ENCODE results near the gene TANGO6.

The TANGO6 gene

DNA sequence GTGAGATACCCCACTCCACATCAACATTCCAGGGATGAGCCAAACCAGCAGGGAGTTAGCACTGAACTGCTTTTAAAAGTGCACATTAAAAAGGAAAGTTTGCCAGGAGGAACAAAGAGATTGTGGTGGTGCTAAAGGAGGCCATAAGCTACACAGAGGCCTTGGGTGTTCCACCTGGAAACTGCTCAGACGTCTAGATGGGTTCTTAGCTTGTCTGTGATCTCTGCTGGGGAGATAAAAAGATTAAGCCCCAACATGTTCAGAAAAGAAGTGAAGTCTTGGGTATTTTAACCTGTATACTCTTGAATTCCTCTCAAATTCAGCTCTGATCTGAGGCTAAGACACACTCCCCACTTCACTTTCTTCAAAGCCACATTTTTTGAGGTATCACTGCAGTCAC is 272.5 kb downstream of the TANGO6 start:
- Histone ChIP-seq H3K9ac (ENCODE audit: low read depth, low read length) (no peak overlapping the region), H3K27me3 (ENCODE audit: insufficient read depth, low read length, poor library complexity) (no peaks in the 10 kb centered on the region), H2AFZ (ENCODE audit: low read depth, low read length) (no peak overlapping the region), H3K4me3 (ENCODE audit: low read depth in 1 of 2, low read length in 2 of 2) (no peak overlapping the region), H3K79me2 (ENCODE audit: insufficient read depth, low read length) (peaks cover 21% of the 10 kb centered on the region), H3K4me2 (ENCODE audit: insufficient read depth, low read length) (no peak overlapping the region), H3K27ac (ENCODE audit: low read length) (no peak overlapping the region), H4K20me1 (ENCODE audit: insufficient read depth, low read length) (peaks cover 73% of the 10 kb centered on the region), H3K36me3 (ENCODE audit: insufficient read depth, low read length) (peaks cover 83% of the 10 kb centered on the region), H3K9me3 (ENCODE audit: insufficient read depth, low read length, severe bottlenecking) (no peaks in the 10 kb centered on the region), H3K4me1 (ENCODE audit: insufficient read depth, low read length) (no peaks in the 10 kb centered on the region)
- ATAC-seq (ENCODE audit: insufficient read depth, low read depth) (no peak), DNase-seq (no peak)
- TF ChIP-seq, protein P1, sequence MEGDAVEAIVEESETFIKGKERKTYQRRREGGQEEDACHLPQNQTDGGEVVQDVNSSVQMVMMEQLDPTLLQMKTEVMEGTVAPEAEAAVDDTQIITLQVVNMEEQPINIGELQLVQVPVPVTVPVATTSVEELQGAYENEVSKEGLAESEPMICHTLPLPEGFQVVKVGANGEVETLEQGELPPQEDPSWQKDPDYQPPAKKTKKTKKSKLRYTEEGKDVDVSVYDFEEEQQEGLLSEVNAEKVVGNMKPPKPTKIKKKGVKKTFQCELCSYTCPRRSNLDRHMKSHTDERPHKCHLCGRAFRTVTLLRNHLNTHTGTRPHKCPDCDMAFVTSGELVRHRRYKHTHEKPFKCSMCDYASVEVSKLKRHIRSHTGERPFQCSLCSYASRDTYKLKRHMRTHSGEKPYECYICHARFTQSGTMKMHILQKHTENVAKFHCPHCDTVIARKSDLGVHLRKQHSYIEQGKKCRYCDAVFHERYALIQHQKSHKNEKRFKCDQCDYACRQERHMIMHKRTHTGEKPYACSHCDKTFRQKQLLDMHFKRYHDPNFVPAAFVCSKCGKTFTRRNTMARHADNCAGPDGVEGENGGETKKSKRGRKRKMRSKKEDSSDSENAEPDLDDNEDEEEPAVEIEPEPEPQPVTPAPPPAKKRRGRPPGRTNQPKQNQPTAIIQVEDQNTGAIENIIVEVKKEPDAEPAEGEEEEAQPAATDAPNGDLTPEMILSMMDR (IDR thresholded peaks at IDR 0.05; ENCODE audit: borderline replicate concordance, extremely low read depth, low read length, poor library complexity, severe bottlenecking), result no peak
- TF ChIP-seq EZH2 (IDR thresholded peaks at IDR 0.05; ENCODE audit: borderline replicate concordance, low read depth, low read length, severe bottlenecking), result no peak

DNA sequence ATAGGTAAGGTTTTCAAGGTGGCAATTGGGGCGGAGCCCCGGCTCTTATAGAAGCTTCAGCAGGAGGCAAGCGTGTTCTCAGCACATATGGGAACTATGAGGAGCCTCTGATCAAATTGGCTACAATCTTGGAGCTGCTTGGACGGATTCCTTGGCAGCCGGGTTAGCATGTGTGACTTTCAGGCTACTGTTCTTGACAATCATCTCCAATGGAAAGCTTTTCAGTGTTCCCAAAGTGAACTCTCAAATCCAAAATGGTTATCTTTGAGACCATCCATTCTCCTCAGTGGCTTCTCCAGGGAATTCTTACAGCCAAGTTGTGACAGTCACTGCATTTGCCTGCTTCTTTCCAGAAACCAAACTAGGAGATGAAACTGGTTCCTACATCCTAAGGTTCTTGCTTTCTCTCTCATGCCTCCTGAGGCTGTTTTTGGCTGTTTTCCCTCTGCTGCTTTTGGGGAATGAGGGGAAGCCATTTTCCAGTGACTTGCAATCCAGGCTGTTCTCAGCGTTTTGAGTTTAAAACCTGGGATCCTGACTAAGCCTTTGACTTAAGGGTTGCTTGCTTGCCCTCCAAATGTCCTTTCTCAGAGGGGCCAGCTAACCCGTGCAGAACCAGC is 273.0 kb downstream of the TANGO6 start:
- peaks cover 24% of the 10 kb centered on the region for H3K79me2 ChIP-seq (ENCODE audit: insufficient read depth, low read length)
- H2AFZ ChIP-seq (ENCODE audit: low read depth, low read length), result no peak overlapping the region
- no peak overlapping the region for H3K27ac ChIP-seq (ENCODE audit: low read length)
- TF ChIP-seq, protein P1 (IDR thresholded peaks at IDR 0.05; ENCODE audit: borderline replicate concordance, extremely low read depth, low read length, poor library complexity, severe bottlenecking), result no peak
- no peak for TF ChIP-seq EZH2 (IDR thresholded peaks at IDR 0.05; ENCODE audit: borderline replicate concordance, low read depth, low read length, severe bottlenecking)
- H3K4me2 ChIP-seq (ENCODE audit: insufficient read depth, low read length), result no peak overlapping the region
- no peaks in the 10 kb centered on the region for H3K4me1 ChIP-seq (ENCODE audit: insufficient read depth, low read length)
- ATAC-seq (ENCODE audit: insufficient read depth, low read depth) (no peak), DNase-seq (no peak)
- peaks cover 85% of the 10 kb centered on the region for H3K36me3 ChIP-seq (ENCODE audit: insufficient read depth, low read length)
- H3K4me3 ChIP-seq (ENCODE audit: low read depth in 1 of 2, low read length in 2 of 2), result no peak overlapping the region
- no peaks in the 10 kb centered on the region for H3K9me3 ChIP-seq (ENCODE audit: insufficient read depth, low read length, severe bottlenecking)
- H3K27me3 ChIP-seq (ENCODE audit: insufficient read depth, low read length, poor library complexity), result no peaks in the 10 kb centered on the region
- H4K20me1 ChIP-seq (ENCODE audit: insufficient read depth, low read length), result peaks cover 77% of the 10 kb centered on the region
- H3K9ac ChIP-seq (ENCODE audit: low read depth, low read length), result no peak overlapping the region

DNA sequence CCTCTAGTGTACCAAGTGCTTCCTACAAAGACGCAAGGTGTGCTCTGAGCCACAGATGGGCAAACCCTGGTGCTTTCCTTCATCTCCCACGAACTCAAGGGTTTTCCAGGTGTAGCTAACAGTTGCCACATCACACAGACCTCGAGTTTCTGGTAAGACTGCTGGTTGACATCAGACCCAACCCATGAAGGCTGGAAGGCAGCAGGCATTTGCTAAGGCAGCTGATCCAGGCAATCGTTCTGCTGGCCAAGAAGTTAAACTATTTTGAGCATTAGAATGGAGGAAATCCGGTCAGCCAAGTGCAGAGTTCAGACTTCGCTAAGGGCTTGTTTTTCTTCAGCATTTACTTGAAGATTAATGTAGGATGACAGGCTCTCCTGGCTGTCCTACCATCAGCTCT is 273.6 kb downstream of the TANGO6 start:
- TF ChIP-seq EZH2 (IDR thresholded peaks at IDR 0.05; ENCODE audit: borderline replicate concordance, low read depth, low read length, severe bottlenecking), result no peak
- TF ChIP-seq, protein P1 (IDR thresholded peaks at IDR 0.05; ENCODE audit: borderline replicate concordance, extremely low read depth, low read length, poor library complexity, severe bottlenecking), result no peak
- Histone ChIP-seq H2AFZ (ENCODE audit: low read depth, low read length) (no peak overlapping the region), H3K4me1 (ENCODE audit: insufficient read depth, low read length) (no peaks in the 10 kb centered on the region), H3K27ac (ENCODE audit: low read length) (no peak overlapping the region), H4K20me1 (ENCODE audit: insufficient read depth, low read length) (peaks cover 74% of the 10 kb centered on the region), H3K4me2 (ENCODE audit: insufficient read depth, low read length) (no peak overlapping the region), H3K79me2 (ENCODE audit: insufficient read depth, low read length) (peaks cover 25% of the 10 kb centered on the region), H3K4me3 (ENCODE audit: low read depth in 1 of 2, low read length in 2 of 2) (no peak overlapping the region), H3K36me3 (ENCODE audit: insufficient read depth, low read length) (peaks cover 84% of the 10 kb centered on the region), H3K27me3 (ENCODE audit: insufficient read depth, low read length, poor library complexity) (no peaks in the 10 kb centered on the region), H3K9ac (ENCODE audit: low read depth, low read length) (no peak overlapping the region), H3K9me3 (ENCODE audit: insufficient read depth, low read length, severe bottlenecking) (no peaks in the 10 kb centered on the region)
- DNase-seq, result peak; percentile 18
- ATAC-seq (ENCODE audit: insufficient read depth, low read depth), result peak; percentile 27; the same call in 1 of the 3 replicates

Measured in DND-41 (cell line).